Upper lobe of left lung (tissue), 6 donors: ENCODE data around the gene PARD3B. TPM values are rescaled to one million over a fixed set of nuclear protein-coding genes. Genes with fewer than 3 reads are reported as not detected.

Experiments used
- ATAC-seq, 2 donors: fragments of 200-7000 bp; cut with Tn5 transposase; one replicate each; pipeline ENCODE4 v1.9.1; 2022; ENCODE audit warnings: mild to moderate bottlenecking in 2 of 2, moderate library complexity in 2 of 2; ENCODE audit not compliant: low FRiP score in 2 of 2
- DNase-seq, 2 donors: peaks; one replicate each; pipeline ENCODE4 v3.0.0-alpha.2; 2019 to 2020
- H3K27ac ChIP-seq, 4 donors: fragments of 200-600 bp; sonication (generic); one replicate each; pipeline ENCODE4 v1.5.1; 2016 to 2019
- H3K27me3 ChIP-seq, 4 donors: fragments of 200-600 bp; sonication (generic); one replicate each; pipeline ENCODE4 v1.5.1; 2017 to 2019
- H3K36me3 ChIP-seq, 4 donors: fragments of 200-600 bp; sonication (generic); one replicate each; pipeline ENCODE4 v1.5.1; 2016 to 2019
- H3K4me1 ChIP-seq, 4 donors: fragments of 200-600 bp; sonication (generic); one replicate each; pipeline ENCODE4 v1.5.1; 2018 to 2019
- H3K4me3 ChIP-seq, 4 donors: fragments of 200-600 bp; sonication (generic); one replicate each; pipeline ENCODE4 v1.5.1; 2017 to 2019; ENCODE audit warnings: mild to moderate bottlenecking in 2 of 4, moderate library complexity in 1 of 4
- H3K9me3 ChIP-seq, 4 donors: fragments of 200-600 bp; sonication (generic); one replicate each; pipeline ENCODE4 v1.5.1; 2018 to 2019
- EP300 ChIP-seq, 4 donors: sonication (generic); formaldehyde crosslinking; IDR thresholded peaks; one replicate each; pipeline ENCODE4 v1.5.1; 2017; ENCODE audit warnings: antibody characterized with exemption in 4 of 4, control low read depth in 2 of 4
- POLR2A ChIP-seq, 4 donors: fragments of 450-650 bp; IDR thresholded peaks; one replicate each; pipeline ENCODE4 v1.5.1; 2016 to 2017; ENCODE audit warnings: antibody characterized with exemption in 4 of 4, mild to moderate bottlenecking in 2 of 4
- POLR2AphosphoS5 ChIP-seq, 2 donors: sonication (generic); formaldehyde crosslinking; IDR thresholded peaks; one replicate each; pipeline ENCODE4 v1.5.1; 2017; ENCODE audit warnings: antibody characterized with exemption in 2 of 2
- WGBS, 2 donors: methylation state at CpG; one replicate each; pipeline ENCODE4 v1.1.5; 2017 to 2018; 5-methylcytosine and 5-hydroxymethylcytosine counted together
- total RNA-seq, 6 donors: library from RNA; depleted of rRNA in 4 of 6; stranded (reverse); fragments of >200 nt in 4 of 6; gene quantifications; one replicate each; pipeline versions ENCODE4 v1.1.0 to v1.2.1, GENCODE V29; 2016 to 2021
- TF ChIP-seq, protein P1 (sequence below), 6 experiments: fragments of 450-650 bp in 4 of 6; fragments of 200-600 bp in 2 of 6; sonication (generic) in 2 of 6; IDR thresholded peaks; one replicate each; pipeline ENCODE4 v1.5.1; 2016 to 2019; ENCODE audit warnings: antibody characterized with exemption in 6 of 6
- donor health status: DM: no; HTN: no; CAD: no; lungs with moderate emphysema.
- donor health status: DM: no; HTN: yes; CAD: no; lungs with severe emphysema.

The PARD3B gene
- total RNA-seq, 6 donors from 2014 or later: 17.8 to 44.9 (median 24.2) TPM

DNA sequence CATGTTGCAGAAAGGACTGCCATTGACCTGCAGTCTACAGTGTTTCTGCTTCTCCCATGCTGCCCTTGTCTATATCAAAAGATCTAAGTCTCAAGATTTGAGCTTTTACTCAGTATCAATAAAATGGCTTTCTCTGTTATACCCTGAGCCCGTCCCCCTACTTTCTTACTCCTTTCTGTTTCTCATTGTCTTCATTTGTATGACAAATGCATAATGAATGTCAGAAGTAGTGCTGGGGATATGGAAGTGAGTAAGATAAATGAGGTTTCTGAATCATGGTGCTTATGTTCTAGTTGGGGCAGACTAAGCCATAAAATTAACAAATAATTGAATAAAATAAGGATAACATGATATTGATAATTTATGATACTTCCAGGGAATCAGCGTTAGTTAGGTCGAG is 128.6 kb downstream of the PARD3B start:
- H3K4me3 ChIP-seq: no peak overlapping the region
- no peaks in the 10 kb centered on the region for H3K36me3 ChIP-seq
- H3K27ac ChIP-seq: no peak overlapping the region
- no peaks in the 10 kb centered on the region for H3K27me3 ChIP-seq
- peaks cover 0 to 12% (median 5%) of the 10 kb centered on the region in 4 donors for H3K4me1 ChIP-seq
- no peaks in the 10 kb centered on the region for H3K9me3 ChIP-seq
- ATAC-seq (no peak), DNase-seq (no peak)
- 82 to 96% methylated on average over 3 of the region's 3 CpGs for WGBS, 2 donors
- TF ChIP-seq EP300 (IDR thresholded peaks at IDR 0.05): no peak
- TF ChIP-seq, protein P1, sequence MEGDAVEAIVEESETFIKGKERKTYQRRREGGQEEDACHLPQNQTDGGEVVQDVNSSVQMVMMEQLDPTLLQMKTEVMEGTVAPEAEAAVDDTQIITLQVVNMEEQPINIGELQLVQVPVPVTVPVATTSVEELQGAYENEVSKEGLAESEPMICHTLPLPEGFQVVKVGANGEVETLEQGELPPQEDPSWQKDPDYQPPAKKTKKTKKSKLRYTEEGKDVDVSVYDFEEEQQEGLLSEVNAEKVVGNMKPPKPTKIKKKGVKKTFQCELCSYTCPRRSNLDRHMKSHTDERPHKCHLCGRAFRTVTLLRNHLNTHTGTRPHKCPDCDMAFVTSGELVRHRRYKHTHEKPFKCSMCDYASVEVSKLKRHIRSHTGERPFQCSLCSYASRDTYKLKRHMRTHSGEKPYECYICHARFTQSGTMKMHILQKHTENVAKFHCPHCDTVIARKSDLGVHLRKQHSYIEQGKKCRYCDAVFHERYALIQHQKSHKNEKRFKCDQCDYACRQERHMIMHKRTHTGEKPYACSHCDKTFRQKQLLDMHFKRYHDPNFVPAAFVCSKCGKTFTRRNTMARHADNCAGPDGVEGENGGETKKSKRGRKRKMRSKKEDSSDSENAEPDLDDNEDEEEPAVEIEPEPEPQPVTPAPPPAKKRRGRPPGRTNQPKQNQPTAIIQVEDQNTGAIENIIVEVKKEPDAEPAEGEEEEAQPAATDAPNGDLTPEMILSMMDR (IDR thresholded peaks at IDR 0.05): no peak
- no peak for TF ChIP-seq POLR2A (IDR thresholded peaks at IDR 0.05)
- no peak for TF ChIP-seq POLR2AphosphoS5 (IDR thresholded peaks at IDR 0.05)

DNA sequence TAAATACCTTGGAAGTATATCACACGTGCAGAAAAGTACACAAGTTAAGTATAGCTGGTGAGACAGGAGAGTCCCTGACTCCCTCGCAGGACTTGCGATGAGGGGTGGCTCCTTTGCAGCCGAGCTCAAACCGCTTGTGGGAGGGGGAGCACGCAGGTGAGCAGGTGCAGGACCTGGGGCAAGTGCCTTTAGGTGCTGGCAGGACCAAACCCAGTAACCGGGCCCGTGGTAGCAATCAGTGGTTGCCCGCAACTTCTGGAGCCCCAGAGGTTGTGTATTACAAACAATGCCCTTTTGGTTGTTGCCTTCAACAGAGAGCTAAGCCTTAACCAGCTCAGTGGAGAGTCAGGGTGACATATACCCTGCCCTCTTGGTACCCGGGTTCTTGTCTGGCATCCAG is 132.8 kb downstream of the PARD3B start:
- H3K4me1 ChIP-seq: peaks cover 0 to 9% (median 5%) of the 10 kb centered on the region in 4 donors
- TF ChIP-seq EP300 (IDR thresholded peaks at IDR 0.05) (no peak), POLR2A (IDR thresholded peaks at IDR 0.05) (no peak), POLR2AphosphoS5 (IDR thresholded peaks at IDR 0.05) (no peak)
- TF ChIP-seq, protein P1 (IDR thresholded peaks at IDR 0.05): no peak
- WGBS, 2 donors: 91 to 94% methylated on average over 8 to 10 of the region's 10 CpGs
- peak in 1 of 2 donors; percentile 6 for DNase-seq
- H3K9me3 ChIP-seq: no peaks in the 10 kb centered on the region
- H3K36me3 ChIP-seq: no peaks in the 10 kb centered on the region
- H3K4me3 ChIP-seq: no peak overlapping the region
- no peak for ATAC-seq
- no peak overlapping the region for H3K27ac ChIP-seq
- H3K27me3 ChIP-seq: no peaks in the 10 kb centered on the region

GRCh38 chr2:204680576-204680975 is 135.3 kb downstream of the PARD3B start:
- 76 to 84% methylated on average over 2 of the region's 2 CpGs for WGBS, 2 donors
- Histone ChIP-seq H3K27me3 (no peaks in the 10 kb centered on the region), H3K4me1 (peaks cover 0 to 9% (median 6%) of the 10 kb centered on the region in 4 donors), H3K4me3 (no peak overlapping the region), H3K27ac (no peak overlapping the region), H3K36me3 (no peaks in the 10 kb centered on the region), H3K9me3 (no peaks in the 10 kb centered on the region)
- TF ChIP-seq POLR2A (IDR thresholded peaks at IDR 0.05): no peak
- no peak for TF ChIP-seq EP300 (IDR thresholded peaks at IDR 0.05)
- TF ChIP-seq POLR2AphosphoS5 (IDR thresholded peaks at IDR 0.05): no peak
- TF ChIP-seq, protein P1 (IDR thresholded peaks at IDR 0.05): no peak
- DNase-seq (no peak), ATAC-seq (no peak)

- DNase-seq: no peak
- H3K27ac ChIP-seq: no peak overlapping the region
These were observed 136.1 kb downstream of the PARD3B start for GRCh38 chr2:204681412-204681811.

GRCh38 chr2:204683384-204683783 is 138.1 kb downstream of the PARD3B start:
- Histone ChIP-seq H3K36me3 (no peaks in the 10 kb centered on the region), H3K9me3 (no peaks in the 10 kb centered on the region), H3K4me1 (peaks cover 0 to 9% (median 6%) of the 10 kb centered on the region in 4 donors), H3K27me3 (no peaks in the 10 kb centered on the region), H3K27ac (no peak overlapping the region), H3K4me3 (no peak overlapping the region)
- ATAC-seq (no peak), DNase-seq (no peak)
- TF ChIP-seq POLR2AphosphoS5 (IDR thresholded peaks at IDR 0.05) (no peak), EP300 (IDR thresholded peaks at IDR 0.05) (no peak), POLR2A (IDR thresholded peaks at IDR 0.05) (no peak)
- TF ChIP-seq, protein P1 (IDR thresholded peaks at IDR 0.05): no peak
- 100% methylated on average over 1 of the region's 1 CpG for WGBS, 2 donors

More at GRCh38 chr2:204681412-204681811, 136.1 kb downstream of the PARD3B start:
- ATAC-seq: no peak
- H3K4me3 ChIP-seq: no peak overlapping the region
- WGBS, 2 donors: 8 to 33% methylated on average over 2 of the region's 2 CpGs
- H3K27me3 ChIP-seq: no peaks in the 10 kb centered on the region
- H3K4me1 ChIP-seq: peaks cover 0 to 9% (median 6%) of the 10 kb centered on the region in 4 donors
- TF ChIP-seq, protein P1 (IDR thresholded peaks at IDR 0.05): no peak
- no peak for TF ChIP-seq POLR2AphosphoS5 (IDR thresholded peaks at IDR 0.05)
- no peak for TF ChIP-seq POLR2A (IDR thresholded peaks at IDR 0.05)
- no peak for TF ChIP-seq EP300 (IDR thresholded peaks at IDR 0.05)
- H3K36me3 ChIP-seq: no peaks in the 10 kb centered on the region
- no peaks in the 10 kb centered on the region for H3K9me3 ChIP-seq
